GM19395 (cell line): ENCODE measurements around the gene KHNYN.
"Not testable (repeated sequence)": the region's sequence is repeated elsewhere in the genome, so short reads cannot be mapped to it uniquely, and the experiment has no call there.

ENCODE experiments used
- ATAC-seq: cut with Tn5 transposase; IDR thresholded peaks from one replicate; pipeline ENCODE4 v1.9.1; 2021; ENCODE audit warnings: mild to moderate bottlenecking, moderate library complexity; ENCODE audit not compliant: unreplicated experiment

Gene KHNYN

DNA sequence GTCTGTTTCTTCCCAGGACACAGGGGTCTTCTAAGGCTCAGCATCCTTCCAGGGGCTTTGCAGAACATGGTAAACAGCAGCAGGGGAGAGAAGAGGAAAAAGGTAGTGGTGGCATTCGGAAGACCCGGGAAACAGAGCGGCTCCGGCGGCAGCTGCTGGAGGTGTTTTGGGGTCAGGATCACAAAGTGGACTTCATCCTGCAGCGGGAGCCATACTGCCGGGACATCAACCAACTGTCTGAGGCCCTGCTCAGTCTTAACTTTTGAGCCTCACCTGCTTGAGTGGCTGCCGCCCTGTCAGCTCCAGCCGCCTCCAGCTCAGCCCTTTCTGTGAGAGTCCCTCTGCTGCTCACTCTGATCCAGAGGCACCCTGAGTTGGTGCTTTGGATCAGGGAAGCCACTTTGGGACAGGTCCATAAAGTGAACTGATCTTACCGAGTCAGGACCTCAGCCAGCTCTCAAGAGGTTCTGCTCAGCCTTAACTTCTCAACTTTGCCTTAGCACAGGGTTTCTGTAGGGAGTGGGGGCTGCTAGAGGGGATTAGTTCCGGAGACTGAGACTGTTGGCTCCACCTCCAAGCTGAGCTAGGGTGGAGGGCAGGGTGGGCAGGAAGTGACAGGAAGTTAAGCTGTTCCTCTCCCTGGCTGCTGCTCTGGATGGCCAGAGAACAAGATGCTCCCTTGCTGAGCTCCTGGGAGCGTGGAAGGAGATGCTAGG is 7.4 kb downstream of the KHNYN start:
- no peak for ATAC-seq

DNA sequence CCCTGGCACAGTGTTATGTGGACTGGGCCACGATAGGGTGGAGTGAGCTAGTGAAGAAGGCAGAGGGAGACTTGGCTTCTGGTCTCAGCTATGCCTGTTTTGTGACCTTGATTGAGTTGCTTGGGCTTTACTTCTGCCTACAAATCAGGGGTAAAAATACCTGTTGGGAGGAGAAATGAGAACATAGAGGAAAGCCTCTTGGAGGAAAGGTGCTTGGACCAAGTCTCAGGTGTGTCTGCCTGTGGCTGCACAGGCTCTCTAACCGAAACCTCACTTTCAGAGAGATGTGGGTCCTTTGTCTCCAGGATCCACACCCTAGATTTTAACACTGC is 7.9 kb downstream of the KHNYN start:
- ATAC-seq, result no peak

DNA sequence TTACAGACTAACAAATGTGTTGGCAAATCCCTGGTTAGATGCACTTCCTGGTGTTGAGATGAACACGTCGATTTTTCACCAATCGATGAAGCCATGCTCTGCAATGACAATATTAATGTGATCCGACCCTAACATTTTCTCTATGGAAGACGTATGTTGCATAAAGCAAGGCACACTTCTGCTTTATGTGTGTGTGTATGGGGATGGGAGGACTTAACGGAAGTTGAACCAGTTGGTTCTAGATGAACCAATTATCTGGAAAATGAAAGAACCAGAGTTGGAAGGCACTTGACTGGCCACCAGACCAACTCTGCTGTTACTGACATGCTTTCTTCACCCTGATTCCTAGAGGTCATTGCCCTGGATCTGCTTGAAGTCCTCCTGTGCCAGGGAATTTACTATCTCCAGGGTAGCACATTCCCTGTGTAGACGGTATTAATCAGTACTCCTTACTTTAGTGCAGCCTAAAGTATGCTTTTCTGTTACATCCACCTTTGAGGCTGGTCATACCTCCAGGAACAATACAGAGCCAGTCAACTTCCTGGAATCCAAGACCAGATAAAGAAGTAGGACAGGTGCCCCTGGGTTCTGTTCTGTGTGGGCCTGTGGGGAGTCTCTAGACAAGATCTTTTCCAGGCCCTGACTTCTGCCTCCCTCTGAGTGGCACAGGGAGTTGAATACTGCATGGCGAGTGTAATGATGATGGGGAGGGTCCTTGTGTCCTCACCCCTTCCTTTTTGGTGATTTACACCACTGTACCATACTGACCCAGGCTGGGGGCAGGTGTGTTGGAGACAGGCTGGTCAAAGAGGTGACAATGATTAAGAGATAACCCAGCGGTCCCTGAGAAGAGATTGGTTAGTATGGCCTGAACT is 8.7 kb downstream of the KHNYN start:
- no peak for ATAC-seq

DNA sequence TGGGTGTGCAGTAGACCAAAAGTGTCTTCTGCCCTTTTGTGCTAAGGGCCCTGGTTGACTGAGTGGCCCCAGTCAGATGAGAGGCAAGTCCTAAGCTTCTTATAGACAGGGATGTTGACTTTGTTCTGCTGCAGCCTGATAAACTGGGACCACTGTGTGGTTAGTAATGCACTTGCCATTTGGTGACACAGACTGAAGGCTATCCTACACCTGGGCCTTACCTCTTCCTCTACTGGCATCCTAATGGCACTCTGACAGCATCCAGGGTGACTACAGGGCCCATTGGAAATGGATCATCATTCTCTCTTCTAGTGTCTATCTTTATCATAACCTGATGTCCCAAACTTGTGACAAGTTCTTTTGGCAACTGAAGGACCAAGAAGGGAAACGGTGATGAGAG is 9.5 kb downstream of the KHNYN start:
- no peak for ATAC-seq

DNA sequence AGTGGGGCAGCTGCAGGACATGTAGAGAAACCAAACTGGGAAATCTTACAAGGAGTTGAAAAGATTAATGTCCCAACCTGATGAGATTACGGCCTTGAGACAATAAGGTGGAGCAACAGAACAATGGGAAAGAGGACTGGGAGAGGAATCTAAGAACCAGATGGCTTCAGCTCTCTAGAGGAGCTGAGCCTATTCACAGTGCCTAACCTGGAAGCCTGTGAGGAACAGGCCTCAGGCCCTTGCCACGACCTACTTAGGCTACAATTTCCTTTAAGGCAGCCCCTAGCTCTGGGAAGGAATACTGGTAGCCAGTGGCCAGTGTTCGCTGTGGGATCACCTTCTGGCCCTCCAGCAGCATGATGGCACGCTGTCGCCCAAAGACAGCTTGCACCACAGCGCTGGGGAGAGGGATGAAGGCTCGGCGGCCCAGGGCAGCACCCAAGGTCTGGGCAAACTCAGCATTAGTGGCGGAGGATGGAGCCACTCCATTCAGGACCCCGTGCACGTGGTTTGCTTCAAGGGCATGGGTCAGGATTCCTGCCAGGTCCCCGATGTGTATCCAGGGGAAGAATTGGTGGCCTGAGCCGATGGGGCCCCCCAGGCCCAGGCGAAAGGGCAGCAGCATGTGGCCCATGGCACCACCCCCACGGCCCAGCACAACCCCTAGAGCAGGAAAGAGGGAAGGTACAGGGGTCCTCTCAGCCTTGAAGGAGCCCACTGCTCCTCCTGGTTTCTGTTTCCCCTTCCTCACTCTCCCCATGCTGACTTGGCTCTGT is 10.3 kb downstream of the KHNYN start:
- no peak for ATAC-seq

DNA sequence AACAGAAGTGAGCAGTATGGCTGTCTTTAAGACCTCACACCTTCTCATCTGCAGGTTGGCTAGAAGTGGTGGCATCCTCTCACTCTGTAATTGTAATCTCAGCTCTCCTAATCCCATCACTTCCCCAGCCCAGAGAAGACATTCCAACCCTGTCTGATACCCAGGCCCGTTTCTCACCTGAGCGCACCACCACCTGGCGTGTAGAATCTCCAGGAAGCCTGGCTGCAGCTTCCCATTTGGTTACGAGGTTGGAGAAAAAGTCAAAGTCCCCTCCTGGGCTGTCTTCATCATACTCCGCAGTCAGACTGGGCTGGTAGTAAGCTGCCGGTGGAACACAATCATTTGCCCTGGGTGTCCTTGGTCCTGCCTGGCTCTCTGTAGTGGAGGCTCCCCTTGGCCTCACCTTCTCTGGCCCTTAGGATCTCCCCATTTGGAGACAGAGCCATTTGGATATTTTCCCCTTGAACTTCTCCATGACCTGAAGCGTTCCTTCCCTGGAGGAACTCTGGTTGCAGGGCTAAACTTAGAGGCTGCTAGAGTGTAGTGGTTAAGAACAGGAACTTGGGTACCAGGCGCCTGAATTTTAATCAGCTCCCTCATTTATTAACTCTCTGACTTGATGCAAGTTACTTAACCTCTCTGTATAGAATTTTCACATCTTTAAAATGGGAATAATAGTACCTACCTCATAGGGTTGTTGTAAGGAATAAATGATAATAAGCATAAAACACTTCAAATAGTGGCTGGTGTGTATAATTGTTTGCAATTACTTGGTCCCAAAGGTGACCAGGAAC is 11.0 kb downstream of the KHNYN start:
- no peak for ATAC-seq

DNA sequence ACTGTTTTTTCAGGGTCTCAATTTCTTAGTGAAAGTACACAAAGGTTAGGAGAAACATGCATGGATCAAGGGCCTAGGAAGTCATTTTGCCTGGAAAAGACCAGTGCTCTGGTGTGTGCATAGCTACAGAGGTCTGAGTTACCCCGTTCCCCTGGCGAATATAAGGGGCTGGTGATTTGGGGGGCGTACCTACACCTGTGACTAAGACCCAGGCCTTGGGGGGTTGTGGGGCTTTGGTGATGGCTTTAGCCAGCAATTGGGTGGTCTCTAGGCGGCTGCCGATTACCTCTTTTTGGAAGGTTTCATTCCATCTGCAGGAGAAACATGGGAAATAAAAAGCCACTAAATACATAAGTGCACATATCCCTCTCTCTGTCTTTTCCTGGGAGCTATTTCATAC is 11.7 kb downstream of the KHNYN start:
- no peak for ATAC-seq

DNA sequence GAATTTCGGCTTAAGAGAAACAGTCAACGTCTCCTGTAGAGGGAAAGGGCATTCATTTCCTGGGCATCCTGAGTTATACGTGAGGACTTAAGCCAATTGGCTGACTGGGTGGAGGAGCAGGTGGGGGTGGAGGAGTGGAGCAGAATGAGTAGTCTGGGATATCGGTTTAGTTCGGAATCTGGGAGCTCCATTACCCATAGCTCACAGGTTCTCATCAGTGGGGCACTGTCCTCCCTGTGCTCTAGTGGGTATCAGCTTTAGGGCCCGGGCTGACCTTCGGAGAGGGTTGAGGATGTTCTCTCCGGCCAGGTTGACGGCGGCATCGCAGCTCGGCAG is 12.1 kb downstream of the KHNYN start:
- ATAC-seq, result no peak

DNA sequence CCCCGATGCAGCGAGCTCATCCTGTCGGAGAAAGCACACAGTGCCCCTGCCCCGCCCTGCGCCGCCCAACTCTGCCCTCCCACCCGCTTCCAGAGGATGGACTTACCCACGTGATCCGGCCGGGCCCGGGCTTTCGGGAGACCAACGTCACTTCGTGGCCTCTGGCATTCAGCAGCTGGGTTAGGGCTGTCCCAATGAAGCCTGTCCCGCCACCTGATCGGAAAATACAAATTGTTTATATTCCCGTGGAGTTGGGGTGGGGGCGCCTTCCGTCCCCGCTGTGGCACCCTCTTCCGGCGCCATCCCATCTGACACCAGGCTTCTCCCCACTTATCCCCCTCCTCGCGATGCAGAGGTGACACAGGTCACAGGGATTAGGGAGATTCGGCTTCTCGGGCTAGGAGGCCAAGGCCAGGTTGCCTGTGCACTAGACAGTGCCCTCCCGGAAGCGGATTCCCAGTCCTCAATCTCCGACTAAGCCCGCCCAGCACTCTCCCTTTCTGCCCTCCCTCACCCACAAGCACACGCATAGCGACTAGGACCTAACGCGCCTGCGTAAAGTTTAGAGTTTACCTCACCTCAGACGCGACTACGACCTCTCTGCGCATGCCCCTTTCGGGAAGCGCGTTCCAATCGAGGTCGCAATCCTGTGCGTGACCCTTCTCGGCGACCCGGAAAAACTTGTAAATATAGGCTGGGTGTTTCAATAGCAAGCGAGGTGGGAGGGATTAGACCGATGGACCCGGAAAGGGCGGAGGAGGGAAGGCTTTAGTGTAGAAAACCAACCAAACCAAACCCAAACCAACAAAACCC is 12.7 kb downstream of the KHNYN start, which contains the start of gene SDR39U1:
Gene SDR39U1 (minus strand): TSS at position 537 of the 813 bp plus-strand sequence. CDS start 7 bp downstream, at position 530.
- peak; percentile 92 for ATAC-seq

DNA sequence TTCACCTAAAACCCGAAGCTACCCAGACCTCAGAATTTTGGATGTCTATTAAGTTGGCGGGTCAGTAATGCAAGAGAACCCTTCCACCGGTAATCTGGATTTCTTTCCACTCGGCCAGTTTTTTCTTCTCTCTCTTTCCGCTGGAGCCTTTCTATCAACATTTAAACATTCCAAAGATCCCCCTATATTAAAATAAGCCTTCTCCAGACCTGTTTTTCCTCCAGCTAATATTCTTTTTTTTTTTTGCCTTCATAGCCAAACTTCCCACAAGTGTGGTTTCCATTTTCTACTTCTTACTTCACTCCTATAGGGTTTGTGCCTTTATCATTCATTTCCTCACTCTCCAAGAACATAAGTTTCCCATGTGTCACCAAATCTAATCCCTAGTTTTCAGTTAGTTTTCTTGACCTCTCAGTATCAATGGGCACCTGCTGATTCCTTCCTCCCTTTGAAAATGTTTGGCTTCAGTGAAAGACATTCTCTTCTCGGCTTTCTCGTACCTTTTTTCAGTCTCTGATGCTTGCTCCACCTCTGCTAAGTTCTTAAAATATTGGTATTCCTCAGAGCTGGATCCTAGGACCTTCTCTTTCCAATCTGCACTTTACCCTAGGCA is 13.4 kb downstream of the KHNYN start:
- ATAC-seq, result no peak

DNA sequence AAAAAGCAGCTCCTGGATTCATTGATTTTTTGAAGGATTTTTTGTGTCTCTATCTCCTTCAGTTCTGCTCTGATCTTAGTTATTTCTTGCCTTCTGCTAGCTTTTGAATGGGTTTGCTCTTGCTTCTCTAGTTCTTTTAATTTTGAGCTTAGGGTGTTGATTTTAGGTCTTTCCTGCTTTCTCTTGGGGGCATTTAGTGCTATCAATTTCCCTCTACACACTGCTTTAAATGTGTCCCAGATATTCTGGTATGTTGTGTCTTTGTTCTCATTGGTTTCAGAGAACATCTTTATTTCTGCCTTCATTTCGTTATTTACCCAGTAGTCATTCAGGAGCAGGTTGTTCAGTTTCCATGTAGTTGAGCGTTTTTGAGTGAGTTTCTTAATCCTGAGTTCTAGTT is 21.1 kb downstream of the KHNYN start:
- not testable (repeated sequence) for ATAC-seq

DNA sequence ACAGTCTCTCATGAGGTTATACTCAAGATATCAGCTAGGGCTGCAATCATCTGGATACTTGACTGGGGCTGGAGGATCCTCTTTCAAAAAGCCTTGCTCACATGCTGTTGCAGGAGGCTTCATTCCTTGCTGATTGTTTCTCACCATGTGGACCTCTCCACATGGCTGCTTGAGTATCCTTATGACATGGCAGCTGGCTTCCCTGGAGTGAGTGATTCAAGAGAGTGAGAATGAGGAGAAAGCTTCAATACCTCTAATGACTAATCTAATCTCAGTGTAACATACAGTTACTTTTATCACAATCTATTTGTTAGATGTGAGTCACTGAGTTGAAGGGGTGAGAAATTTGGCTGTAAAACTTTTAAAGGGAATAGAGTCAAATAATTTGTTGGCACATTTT is 27.2 kb downstream of the KHNYN start:
- no peak for ATAC-seq

DNA sequence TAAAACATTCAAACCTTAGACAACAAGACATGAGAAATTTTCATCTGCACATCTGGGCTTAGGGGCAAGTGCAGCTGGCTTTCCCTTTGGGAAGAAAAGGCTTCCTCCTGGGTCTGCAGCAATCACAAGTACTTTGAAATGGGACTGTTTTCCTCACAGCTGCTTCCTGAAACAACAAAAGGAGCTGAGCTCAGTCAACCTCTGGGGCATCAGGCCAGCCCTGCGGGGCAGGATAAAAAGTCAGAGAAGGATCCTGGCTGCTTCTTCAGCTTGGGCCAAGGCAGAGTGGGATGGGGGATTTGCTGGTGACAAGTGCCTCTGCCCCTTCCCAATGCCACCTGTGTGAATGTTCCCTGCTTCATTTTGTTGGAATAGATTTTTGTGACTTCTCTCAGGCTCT is 29.0 kb downstream of the KHNYN start:
- ATAC-seq, result no peak

DNA sequence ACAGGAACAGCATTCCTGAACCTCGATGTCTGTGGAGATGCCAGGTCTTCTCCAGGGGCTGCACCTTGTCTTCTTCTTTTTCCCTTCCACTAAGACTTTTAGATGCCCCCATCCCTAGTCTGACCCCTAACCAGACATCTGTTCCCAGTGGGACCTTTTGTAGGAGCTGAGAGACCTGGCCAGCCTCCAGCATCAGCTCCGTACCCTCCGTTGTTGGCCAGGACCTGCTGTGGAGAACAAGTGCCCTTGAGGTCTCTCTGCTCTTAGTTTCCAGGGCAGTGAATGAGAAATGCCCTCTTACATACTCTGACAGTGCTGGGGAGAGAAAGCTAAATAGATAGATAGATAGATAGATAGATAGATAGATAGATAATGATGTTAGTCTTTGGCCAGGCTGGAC is 29.6 kb downstream of the KHNYN start:
- ATAC-seq, result no peak

DNA sequence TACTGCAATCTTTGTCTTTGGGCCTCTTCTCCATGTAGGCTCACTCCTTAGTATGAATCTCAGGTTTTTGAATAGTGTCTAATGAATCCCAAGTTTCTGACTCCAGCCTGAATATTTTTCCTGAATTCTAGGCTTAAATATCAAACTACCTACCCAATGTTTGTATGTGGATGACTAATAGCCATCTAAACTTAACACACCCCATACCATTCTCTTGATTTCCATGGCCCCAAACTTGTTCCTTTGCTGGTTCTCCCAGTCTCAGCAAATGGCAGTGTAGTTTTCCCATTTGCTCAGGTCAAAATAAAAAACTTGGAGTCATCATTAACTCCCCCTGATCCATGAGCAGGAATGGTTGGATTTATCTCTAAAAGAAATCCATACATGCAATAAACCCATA is 31.6 kb downstream of the KHNYN start:
- no peak for ATAC-seq

DNA sequence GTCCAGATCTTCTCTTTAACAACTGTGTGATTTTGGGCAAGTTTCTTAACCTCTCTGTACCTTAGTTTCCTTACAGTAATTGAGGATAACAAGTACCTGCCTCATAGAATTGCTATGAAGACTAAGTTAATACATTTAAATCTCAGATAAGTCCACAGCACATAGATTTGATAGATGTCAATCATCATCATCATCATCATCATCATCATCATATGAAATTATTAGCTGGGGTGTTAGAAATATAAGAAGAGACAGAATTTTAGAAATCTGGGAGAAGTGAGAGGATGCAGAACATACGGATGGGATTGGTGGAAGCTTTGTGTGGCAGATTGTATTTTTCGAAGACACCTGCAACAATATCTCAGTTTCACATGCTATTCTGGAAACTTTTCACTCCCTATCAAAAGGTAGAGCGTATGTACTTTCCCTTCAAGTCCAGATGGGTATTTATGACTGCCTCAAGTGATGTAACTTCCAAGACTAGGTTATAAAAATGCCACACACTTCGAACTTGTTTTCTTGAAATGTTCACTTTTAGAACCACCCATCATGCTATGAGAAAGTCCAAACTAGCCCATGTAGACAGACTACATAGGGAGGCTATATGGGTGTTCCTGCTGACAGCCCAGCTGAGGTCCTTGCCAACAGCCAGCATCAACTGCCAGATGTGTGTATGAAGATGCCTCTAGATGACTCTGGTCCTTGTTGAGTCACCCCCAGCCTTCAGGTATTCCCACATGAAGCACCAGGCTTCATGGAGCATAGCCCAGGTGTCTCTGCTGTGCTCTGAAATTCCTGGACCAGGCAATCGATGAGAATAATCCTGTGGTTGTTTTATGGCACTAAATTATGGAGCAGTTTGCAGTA is 33.5 kb downstream of the KHNYN start:
- no peak for ATAC-seq

DNA sequence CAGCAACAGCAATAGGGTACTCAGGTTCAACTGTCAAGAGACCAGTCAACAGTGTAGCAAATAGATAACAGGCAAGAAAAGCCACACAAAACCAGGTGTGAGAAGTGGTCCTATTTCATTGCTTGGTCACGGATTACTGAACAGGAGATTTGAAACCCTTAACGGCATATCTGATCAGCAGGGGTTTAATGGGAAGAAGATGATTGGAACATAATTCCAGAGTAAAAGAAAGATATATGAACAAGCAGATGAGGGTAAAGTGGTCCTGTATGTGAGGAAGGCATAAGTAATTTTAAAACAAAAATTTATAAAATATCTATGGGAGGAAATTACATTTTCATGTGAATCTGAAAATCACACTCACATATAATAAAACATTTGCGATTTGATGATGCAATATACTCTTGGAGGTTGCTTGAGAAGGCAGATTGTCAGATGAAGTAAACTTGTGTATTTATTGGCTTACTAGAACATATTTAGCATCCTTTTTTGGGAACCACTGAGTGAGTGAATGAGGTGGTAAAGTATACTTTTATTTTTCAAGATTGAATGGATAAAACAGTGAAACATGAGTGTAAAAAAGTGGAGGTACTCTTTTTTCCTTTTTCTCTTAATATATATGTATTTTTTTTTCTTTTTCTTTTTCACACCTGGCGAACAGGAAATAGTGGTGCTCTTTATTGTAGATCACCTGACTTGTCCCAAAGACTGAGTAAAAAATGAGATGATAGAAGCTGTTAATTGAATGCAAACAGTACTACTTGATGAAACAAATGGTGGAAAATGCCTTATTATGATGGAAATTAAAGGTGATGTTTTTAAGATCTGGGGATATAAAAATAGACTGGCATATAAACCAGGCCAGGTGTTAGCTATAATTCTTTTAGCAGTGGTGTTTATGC is 34.4 kb downstream of the KHNYN start:
- ATAC-seq, result no peak

DNA sequence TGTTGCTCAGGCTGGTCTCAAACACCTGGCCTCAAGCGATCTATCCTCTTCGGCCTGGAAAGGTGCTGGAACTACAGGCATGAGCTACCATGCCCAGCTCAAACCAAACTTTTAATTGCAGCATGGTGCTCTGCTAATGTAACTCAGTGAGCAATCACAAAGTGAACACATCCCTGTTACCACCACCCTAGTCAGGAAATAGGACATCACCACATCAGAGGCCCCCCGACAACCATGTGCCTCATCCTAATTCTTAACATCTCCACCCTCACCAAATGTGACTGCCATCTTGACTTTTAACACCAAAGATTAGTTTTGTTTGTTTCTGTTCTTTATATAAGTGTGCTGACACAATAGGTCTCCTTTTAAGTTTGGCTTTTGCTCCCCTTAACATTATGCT is 35.6 kb downstream of the KHNYN start:
- no peak for ATAC-seq
